ENCODE measurements around the gene DIABLO. TPM values are rescaled to one million over a fixed set of nuclear protein-coding genes. Genes with fewer than 3 reads are reported as not detected.

Gene DIABLO
- polyA plus RNA-seq, 12 donors, result 28.3 to 44.7 (median 42.3) TPM; not detected in 1

DNA sequence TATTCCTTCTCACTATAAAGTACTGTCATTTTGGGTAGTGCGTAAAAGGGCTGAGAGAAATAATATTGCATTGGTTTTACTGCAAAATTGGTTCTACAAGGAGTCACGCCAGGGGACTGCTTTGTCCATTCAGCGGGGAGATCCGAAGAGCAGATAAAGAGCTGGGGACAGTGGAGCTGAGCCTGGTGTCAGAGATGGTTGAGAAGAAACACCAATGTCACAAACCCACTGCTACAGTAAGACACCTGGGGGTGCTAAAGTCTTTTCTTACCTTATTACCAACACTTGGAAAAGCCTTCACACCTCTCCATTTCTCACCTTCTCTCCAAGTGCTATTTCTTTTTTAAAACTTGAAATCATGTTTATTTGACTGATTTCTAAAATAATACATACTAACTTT, 66.0 kb downstream of the DIABLO start:
- no peak for DNase-seq

DNA sequence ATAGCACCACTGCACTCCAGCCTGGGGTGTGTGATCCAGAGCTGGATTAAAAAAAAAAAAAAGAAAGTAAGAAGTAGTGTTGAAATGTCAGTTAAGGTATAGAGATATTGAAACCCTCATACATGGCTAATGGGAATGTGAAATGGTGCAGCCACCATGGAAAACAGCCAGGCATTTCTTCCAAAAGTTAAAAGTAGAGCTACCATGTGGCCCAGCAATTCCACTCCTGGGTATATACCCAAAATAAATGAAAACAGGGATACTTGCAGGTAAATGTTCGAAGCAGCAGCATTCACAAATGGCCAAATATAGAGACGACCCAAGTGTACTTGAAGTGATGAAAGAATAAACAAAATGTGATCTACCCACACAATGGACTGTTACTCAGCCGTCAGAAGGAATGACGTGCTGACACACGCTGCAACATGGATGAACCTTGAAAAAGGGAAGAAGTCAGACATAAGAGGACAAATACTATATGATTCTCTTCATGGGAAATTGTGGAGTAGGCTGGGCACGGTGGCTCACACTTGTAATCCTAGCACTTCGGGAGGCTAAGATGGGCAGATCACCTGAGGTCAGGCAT, 67.1 kb downstream of the DIABLO start:
- DNase-seq, result no peak

Other genes with a start within 250 kb of the DIABLO start
- 10 to 100 TPM in 11 of 12 donors, not detected in 1; 13.0 to 22.2 (median 15.7) TPM for gene BCL7A, start 204.2 kb downstream of the DIABLO start, polyA plus RNA-seq (ENCODE audit: insufficient read length in 12 of 12)
- gene MLXIP, start 147.3 kb downstream of the DIABLO start, polyA plus RNA-seq (ENCODE audit: insufficient read length in 12 of 12), result 100 to 1,000 TPM in 1 of 12 donors, 10 to 100 TPM in 11; 19.4 to 228 (median 32.2) TPM
- gene IL31, start 51.8 kb downstream of the DIABLO start, polyA plus RNA-seq (ENCODE audit: insufficient read length in 12 of 12), result not detected
- under 1 TPM in 9 of 12 donors, not detected in 3; 0.19 to 0.97 (median 0.32) TPM for gene LRRC43, start 42.9 kb downstream of the DIABLO start, polyA plus RNA-seq (ENCODE audit: insufficient read length in 12 of 12)
- gene B3GNT4, start 22.3 kb downstream of the DIABLO start, polyA plus RNA-seq (ENCODE audit: insufficient read length in 12 of 12), result 1 to 10 TPM in 1 of 12 donors, under 1 TPM in 7, not detected in 4; 0.17 to 2.6 (median 0.52) TPM
- 10 to 100 TPM in 11 of 12 donors, not detected in 1; 10.9 to 27.8 (median 14.1) TPM for gene VPS33A, start 40.4 kb upstream of the DIABLO start, polyA plus RNA-seq (ENCODE audit: insufficient read length in 12 of 12)
- gene CLIP1, start 196.6 kb upstream of the DIABLO start, polyA plus RNA-seq (ENCODE audit: insufficient read length in 12 of 12), result 10 to 100 TPM in 11 of 12 donors, not detected in 1; 17.6 to 51.9 (median 24.4) TPM

Measured in muscle of arm (tissue), 12 donors.